RWPE1 (cell line): ENCODE measurements around the gene ATP1A3.
A peak's percentile ranks its signal among the peaks of the same experiment; 100 is the strongest.

Experiments
- CTCF ChIA-PET: fragments of 350-600 bp; sonication (Branson Sonifier 250); formaldehyde crosslinking; extraction: SDS; loops from one replicate; lab custom pipeline; 2021; lab: Yijun Ruan, JAX
- POLR2A ChIA-PET: fragments of 400-600 bp; formaldehyde crosslinking; extraction: SDS; loops from one replicate; lab custom pipeline; 2020; ENCODE audit warnings: antibody characterized with exemption; ENCODE audit not compliant: low non-redundant PET; lab: Yijun Ruan, JAX
- DNase-seq: peaks from one replicate; pipeline ENCODE4 v3.0.0; 2012; ENCODE audit warnings: low spot score
- H3K27ac ChIP-seq: fragments of 450-650 bp; 2 replicates; pipeline ENCODE4 v1.5.1; 2017
- TF ChIP-seq, protein P1 (sequence below): fragments of 450-650 bp; conservative IDR thresholded peaks from 2 replicates; pipeline ENCODE4 v1.5.1; 2017; ENCODE audit warnings: low read depth, mild to moderate bottlenecking

ATP1A3 gene

GRCh38 chr19:41965106-41965505, 28.9 kb downstream of the ATP1A3 start:
- POLR2A ChIA-PET: interaction anchor here (0.7 kb wide), 1 partner anchor 26 kb away, joined by 4 read pairs; no protein-coding TSS in a partner anchor
- TF ChIP-seq, protein P1, sequence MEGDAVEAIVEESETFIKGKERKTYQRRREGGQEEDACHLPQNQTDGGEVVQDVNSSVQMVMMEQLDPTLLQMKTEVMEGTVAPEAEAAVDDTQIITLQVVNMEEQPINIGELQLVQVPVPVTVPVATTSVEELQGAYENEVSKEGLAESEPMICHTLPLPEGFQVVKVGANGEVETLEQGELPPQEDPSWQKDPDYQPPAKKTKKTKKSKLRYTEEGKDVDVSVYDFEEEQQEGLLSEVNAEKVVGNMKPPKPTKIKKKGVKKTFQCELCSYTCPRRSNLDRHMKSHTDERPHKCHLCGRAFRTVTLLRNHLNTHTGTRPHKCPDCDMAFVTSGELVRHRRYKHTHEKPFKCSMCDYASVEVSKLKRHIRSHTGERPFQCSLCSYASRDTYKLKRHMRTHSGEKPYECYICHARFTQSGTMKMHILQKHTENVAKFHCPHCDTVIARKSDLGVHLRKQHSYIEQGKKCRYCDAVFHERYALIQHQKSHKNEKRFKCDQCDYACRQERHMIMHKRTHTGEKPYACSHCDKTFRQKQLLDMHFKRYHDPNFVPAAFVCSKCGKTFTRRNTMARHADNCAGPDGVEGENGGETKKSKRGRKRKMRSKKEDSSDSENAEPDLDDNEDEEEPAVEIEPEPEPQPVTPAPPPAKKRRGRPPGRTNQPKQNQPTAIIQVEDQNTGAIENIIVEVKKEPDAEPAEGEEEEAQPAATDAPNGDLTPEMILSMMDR: no peak
- CTCF ChIA-PET: interaction anchor here (0.6 kb wide), 1 partner anchor 19 kb away, joined by 3 read pairs; no protein-coding TSS in a partner anchor
- DNase-seq: no peak
- no peak overlapping the region for H3K27ac ChIP-seq

DNA sequence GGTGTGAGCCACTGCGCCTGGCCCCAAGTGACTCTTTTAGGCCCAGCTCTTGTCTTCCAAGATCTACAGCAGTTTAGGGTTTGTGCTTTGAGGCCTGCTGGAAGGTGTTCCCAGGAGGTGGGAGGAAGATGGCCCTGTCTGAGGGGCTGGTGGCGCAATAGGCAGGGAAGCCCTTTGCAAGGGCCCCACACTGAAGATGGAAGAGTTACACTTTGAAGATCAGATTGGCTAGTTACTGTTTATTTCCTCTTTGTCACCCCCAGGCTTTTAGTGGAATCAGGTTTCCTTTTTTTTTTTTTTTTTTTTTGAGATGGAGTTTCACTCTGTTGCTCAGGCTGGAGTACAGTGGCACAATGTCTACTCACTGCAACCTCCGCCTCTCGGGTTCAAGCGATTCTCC, 33.1 kb downstream of the ATP1A3 start:
- H3K27ac ChIP-seq: no peak overlapping the region
- POLR2A ChIA-PET: no interaction called here
- CTCF ChIA-PET: no interaction called here
- TF ChIP-seq, protein P1: no peak
- no peak for DNase-seq

DNA sequence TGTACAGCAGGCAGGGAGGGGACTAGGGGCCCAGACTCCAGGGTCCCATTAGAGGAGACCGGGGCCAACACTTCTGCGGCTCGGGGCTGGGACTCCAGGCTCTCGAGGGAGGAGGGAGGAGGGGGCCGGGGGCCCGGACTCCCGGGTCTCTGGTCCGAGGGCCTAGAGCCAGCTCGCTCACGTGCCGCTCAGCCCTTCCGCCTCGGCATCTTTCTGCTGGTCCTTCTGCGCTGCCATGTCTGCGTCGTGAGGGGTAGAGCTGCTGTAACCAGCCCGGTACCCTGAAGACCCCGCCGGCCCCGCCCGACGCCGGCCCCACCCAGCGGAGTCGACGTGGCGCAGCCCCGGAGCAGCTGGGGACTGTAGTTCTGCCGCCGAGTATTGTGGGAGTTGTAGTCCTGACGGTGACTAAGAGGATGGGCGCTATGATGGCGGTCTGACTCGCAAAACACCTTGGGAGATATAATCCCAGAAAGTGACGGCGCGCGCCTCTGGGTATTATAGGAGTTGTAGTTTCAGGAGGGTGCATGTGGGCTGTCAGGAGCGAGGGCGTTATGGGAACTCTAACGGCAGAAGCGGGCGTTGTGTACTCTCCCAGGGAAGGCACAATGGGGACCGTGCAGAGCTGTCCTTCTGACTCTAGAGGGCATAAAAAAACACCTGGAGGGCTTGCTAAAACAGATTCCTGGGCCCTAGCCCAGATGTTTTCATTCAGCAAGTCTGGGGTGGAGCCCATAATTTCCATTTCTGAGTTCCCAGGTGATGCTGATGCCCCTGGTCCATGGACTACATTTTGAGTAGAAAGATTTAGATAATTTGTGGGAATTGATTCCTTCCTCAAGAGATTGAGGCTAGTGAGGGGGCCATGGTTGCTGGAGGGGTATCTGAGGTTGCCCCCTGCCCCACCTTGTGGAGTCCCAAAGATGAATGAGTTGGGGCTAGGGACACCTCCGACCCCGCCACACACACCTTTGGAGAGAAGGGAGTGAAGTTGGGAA, 34.7 kb downstream of the ATP1A3 start, which contains the start of gene RABAC1:
TSS of gene RABAC1 (minus strand) at position 266 of the 998 bp plus-strand sequence. CDS start at position 237, 29 bp downstream.
- peak; percentile 82 for DNase-seq
- POLR2A ChIA-PET: interaction anchor here (0.5 to 0.8 kb wide), 2 partner anchors 9 to 100 kb away, joined by 3 to 4 read pairs; partner anchors contain the start of gene RPS19
- CTCF ChIA-PET: interaction anchor here (0.6 to 3.1 kb wide), 4 partner anchors 69 to 182 kb away, joined by 3 to 21 read pairs (median 4); no protein-coding TSS in a partner anchor
- H3K27ac ChIP-seq: peak within 1 kb of the TSS; percentile 83
- TF ChIP-seq, protein P1: no peak

- ChIA-PET CTCF (interaction anchor here (0.9 to 3.1 kb wide), 8 partner anchors 19 to 205 kb away, joined by 3 to 21 read pairs (median 7); partner anchors contain the start of gene CD79A), POLR2A (interaction anchor here (0.5 to 0.8 kb wide), 2 partner anchors 8 to 99 kb away, joined by 3 to 4 read pairs; partner anchors contain the start of gene RPS19)
Observed at GRCh38 chr19:41958367-41959055, 35.5 kb downstream of the ATP1A3 start.

DNA sequence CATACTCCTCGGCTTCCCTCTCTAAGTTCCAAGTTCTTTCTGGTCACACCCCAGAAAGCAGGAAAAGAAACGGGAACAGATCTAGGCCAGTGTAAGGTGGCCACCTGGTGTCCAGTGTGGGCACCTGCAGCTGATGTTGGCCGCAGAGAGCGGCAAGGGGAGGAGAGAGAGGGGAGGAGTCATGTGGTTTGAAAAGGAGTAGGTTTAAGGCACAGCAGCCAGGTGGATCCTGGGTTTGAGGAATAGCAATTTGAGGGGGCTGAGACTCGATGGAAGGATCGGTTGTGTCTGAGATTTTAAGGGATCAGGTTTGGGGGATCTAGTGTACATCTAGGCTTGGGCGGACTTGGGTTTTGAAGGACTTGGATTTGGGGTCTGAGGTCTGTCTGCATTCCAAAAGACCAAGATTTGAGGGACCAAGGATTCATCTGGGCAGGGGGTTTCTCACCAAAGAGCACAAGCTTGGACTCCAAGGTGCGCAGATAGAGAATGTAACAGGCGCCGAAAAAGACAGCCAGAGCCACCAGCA, 36.1 kb downstream of the ATP1A3 start:
- ChIA-PET POLR2A (no interaction called here), CTCF (interaction anchor here (0.9 to 3.1 kb wide), 8 partner anchors 18 to 205 kb away, joined by 3 to 21 read pairs (median 7); partner anchors contain the start of gene CD79A)
- peak overlapping the region; percentile 83 for H3K27ac ChIP-seq
- TF ChIP-seq, protein P1: peak; percentile 93
- DNase-seq: peak; percentile 92

More at GRCh38 chr19:41958367-41959055, 35.5 kb downstream of the ATP1A3 start:
- H3K27ac ChIP-seq: peak overlapping the region; percentile 83
- peak; percentile 74 for DNase-seq
- TF ChIP-seq, protein P1: no peak
